Measurements from ENCODE around the gene CPTP. TPM values are rescaled to one million over a fixed set of nuclear protein-coding genes. Genes with fewer than 3 reads are reported as not detected.
"Not testable (repeated sequence)": the region's sequence is repeated elsewhere in the genome, so short reads cannot be mapped to it uniquely, and the experiment has no call there.

Gene CPTP
- total RNA-seq, 1 donor from 2014 or later = 10.8 TPM

GRCh38 chr1:1314678-1315335, 9.8 kb upstream of the CPTP start:
- TF ChIP-seq, protein P1, sequence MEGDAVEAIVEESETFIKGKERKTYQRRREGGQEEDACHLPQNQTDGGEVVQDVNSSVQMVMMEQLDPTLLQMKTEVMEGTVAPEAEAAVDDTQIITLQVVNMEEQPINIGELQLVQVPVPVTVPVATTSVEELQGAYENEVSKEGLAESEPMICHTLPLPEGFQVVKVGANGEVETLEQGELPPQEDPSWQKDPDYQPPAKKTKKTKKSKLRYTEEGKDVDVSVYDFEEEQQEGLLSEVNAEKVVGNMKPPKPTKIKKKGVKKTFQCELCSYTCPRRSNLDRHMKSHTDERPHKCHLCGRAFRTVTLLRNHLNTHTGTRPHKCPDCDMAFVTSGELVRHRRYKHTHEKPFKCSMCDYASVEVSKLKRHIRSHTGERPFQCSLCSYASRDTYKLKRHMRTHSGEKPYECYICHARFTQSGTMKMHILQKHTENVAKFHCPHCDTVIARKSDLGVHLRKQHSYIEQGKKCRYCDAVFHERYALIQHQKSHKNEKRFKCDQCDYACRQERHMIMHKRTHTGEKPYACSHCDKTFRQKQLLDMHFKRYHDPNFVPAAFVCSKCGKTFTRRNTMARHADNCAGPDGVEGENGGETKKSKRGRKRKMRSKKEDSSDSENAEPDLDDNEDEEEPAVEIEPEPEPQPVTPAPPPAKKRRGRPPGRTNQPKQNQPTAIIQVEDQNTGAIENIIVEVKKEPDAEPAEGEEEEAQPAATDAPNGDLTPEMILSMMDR (IDR thresholded peaks at IDR 0.05; ENCODE audit: insufficient read depth, low read length, severe bottlenecking) = no peak
- Histone ChIP-seq H3K36me3 (ENCODE audit: control insufficient read depth, insufficient read depth, low read length) (peaks cover 39% of the 10 kb centered on the region), H3K27me3 (ENCODE audit: control insufficient read depth, insufficient read depth, low read length) (no peaks in the 10 kb centered on the region), H3K4me3 (ENCODE audit: low read depth, low read length) (no peak overlapping the region)
- no peak for FAIRE-seq
- DNase-seq (ENCODE audit: low read depth) = no peak

DNA sequence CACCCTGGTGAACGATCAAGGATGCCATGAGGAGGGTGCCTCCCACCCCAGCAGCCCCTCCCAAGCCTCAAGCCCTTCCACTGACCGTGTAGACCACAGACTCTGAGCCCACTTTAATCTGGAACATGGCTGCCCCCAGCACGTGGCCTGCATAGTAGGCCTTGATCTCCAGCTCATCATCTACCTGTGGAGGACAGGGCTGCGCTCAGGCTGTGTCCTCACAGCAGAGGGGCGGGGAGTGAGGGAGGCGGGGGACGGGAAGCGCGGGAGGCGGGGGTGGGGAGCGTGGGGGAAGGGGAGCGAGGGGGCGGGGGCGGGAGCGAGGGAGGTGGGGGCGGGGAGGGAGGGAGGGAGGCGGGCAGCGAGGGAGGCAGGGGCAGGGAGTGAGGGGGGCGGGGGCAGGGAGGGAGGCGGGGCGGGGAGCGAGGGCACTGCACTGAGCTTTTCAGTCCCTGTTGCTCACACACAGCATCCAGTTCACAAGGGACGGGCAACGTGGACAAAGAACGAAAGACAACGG, 9.1 kb upstream of the CPTP start:
- no peaks in the 10 kb centered on the region for H3K27me3 ChIP-seq (ENCODE audit: control insufficient read depth, insufficient read depth, low read length)
- TF ChIP-seq, protein P1 (IDR thresholded peaks at IDR 0.05; ENCODE audit: insufficient read depth, low read length, severe bottlenecking) = no peak
- FAIRE-seq (no peak), DNase-seq (ENCODE audit: low read depth) (no peak)
- peaks cover 41% of the 10 kb centered on the region for H3K36me3 ChIP-seq (ENCODE audit: control insufficient read depth, insufficient read depth, low read length)
- no peak overlapping the region for H3K4me3 ChIP-seq (ENCODE audit: low read depth, low read length)

DNA sequence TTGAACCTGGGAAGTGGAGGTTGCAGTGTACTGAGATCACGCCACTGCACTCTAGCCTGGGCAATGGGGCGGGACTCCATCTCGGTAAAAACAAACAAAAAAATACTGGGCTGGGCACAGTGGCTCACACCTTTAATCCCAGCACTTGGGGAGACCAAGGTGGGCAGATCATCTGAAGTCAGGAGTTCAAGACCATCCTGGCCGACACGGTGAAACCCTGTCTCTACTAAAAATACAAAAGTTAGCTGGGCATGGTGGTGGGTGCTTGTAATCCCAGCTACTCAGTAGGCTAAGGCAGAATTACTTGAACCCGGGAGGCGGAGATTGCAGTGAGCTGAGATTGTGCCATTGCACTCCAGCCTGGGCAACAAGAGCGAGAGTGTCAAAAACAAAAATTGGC, 8.4 kb upstream of the CPTP start:
- peaks cover 37% of the 10 kb centered on the region for H3K36me3 ChIP-seq (ENCODE audit: control insufficient read depth, insufficient read depth, low read length)
- not testable (repeated sequence) for DNase-seq (ENCODE audit: low read depth); H3K27me3 ChIP-seq (ENCODE audit: control insufficient read depth, insufficient read depth, low read length); FAIRE-seq; H3K4me3 ChIP-seq (ENCODE audit: low read depth, low read length)

- Histone ChIP-seq H3K27me3 (ENCODE audit: control insufficient read depth, insufficient read depth, low read length) (no peaks in the 10 kb centered on the region), H3K4me3 (ENCODE audit: low read depth, low read length) (no peak overlapping the region), H3K36me3 (ENCODE audit: control insufficient read depth, insufficient read depth, low read length) (peaks cover 37% of the 10 kb centered on the region)
- no peak for FAIRE-seq
- DNase-seq (ENCODE audit: low read depth) = no peak
- TF ChIP-seq, protein P1 (IDR thresholded peaks at IDR 0.05; ENCODE audit: insufficient read depth, low read length, severe bottlenecking) = no peak
Observed at GRCh38 chr1:1317420-1317819, 7.2 kb upstream of the CPTP start.

GRCh38 chr1:1318131-1318652, 6.4 kb upstream of the CPTP start:
- TF ChIP-seq, protein P1 (IDR thresholded peaks at IDR 0.05; ENCODE audit: insufficient read depth, low read length, severe bottlenecking) = no peak
- H3K36me3 ChIP-seq (ENCODE audit: control insufficient read depth, insufficient read depth, low read length) = peaks cover 32% of the 10 kb centered on the region

DNA sequence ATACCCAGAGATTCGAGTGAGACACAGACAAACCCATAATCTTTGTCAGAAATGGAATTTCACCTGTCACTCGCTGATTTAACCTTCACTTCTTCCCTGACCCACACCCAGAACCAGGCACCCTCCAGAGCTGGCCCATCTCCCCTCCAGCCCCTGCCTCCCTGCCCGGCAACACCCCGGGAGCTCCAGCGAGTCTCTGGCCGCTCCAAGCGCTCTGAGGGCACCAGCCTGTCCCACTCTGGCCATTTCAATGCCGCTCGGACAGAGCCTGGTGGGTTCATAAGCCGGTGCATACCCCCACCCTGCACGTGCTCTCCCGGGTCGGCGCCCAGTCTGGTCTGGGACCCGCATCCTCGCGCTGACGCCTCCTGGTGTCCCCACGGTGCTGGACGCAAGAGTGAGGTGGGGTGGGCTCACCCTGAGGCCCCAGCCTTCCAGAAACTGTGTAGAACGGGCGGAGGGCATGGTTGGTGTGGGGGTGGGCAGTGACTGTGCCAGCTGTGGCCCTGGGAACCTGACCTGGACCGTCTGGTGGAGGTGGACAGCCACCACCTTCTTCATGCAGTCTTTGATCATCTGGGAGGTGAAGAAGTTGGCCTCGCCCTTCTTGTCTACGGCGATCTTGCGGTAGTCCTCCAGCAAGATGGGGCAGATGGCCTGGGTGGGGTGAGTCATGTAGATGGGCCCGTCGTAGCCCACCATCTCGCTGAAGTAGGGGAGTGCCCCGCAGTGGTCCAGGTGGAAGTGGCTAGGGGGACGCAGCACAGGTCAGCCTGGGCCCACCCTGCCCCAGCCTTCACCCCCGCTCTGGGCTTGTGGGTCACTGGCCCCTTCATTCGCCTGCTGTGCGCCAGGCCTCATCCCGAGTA, 5.6 kb upstream of the CPTP start:
- H3K36me3 ChIP-seq (ENCODE audit: control insufficient read depth, insufficient read depth, low read length) = peaks cover 24% of the 10 kb centered on the region
- FAIRE-seq = no peak
- H3K27me3 ChIP-seq (ENCODE audit: control insufficient read depth, insufficient read depth, low read length) = no peaks in the 10 kb centered on the region

More at GRCh38 chr1:1318131-1318652, 6.4 kb upstream of the CPTP start:
- Histone ChIP-seq H3K27me3 (ENCODE audit: control insufficient read depth, insufficient read depth, low read length) (no peaks in the 10 kb centered on the region), H3K4me3 (ENCODE audit: low read depth, low read length) (no peak overlapping the region)
- peak; percentile 92 for DNase-seq (ENCODE audit: low read depth)
- FAIRE-seq = no peak

More for the DNA sequence above, 5.6 kb upstream of the CPTP start:
- no peak overlapping the region for H3K4me3 ChIP-seq (ENCODE audit: low read depth, low read length)
- TF ChIP-seq, protein P1 (IDR thresholded peaks at IDR 0.05; ENCODE audit: insufficient read depth, low read length, severe bottlenecking) = no peak
- no peak for DNase-seq (ENCODE audit: low read depth)

Measured in bronchial epithelial cell (primary cell).